GM18507 (cell line): Measurements from ENCODE around the gene CAMTA1.
A peak's percentile ranks its signal among the peaks of the same experiment; 100 is the strongest.

Experiments used
- DNase-seq: peaks from one replicate; pipeline ENCODE4 v3.0.0; 2011; ENCODE audit warnings: low read depth; ENCODE audit not compliant: insufficient read length; ENCODE audit errors: extremely low spot score
- FAIRE-seq: peaks from 2 replicates; lab custom pipeline; 2011; peaks lifted over from hg19 to GRCh38; lab: Jason Lieb, UNC

CAMTA1 gene

GRCh38 chr1:6868660-6869380 lies 83.6 kb downstream of the CAMTA1 start:
- DNase-seq (no peak), FAIRE-seq (peak; percentile 84)

DNA sequence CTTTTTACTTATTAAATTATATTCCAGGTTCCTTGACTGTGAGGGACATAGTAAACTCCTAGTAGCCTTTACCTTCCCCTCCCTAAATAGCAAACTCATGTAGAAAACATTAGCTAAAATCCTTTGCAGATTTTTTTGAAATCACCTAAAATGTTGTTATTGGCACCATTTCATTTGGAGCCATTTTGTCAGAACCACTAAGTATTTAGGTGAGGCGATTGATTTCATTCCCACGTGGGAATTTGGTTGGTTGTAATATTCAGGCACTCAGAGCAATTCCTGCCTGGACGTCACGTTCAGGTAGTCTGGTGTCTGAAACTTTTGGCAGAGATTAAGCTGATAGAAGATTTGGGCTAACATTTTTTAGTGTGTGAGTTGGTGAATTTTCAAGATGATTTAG lies 84.3 kb downstream of the CAMTA1 start:
- FAIRE-seq (no peak), DNase-seq (no peak)

GRCh38 chr1:6870086-6870485 lies 84.8 kb downstream of the CAMTA1 start:
- DNase-seq, result no peak
- FAIRE-seq, result no peak

GRCh38 chr1:6870571-6870970 lies 85.3 kb downstream of the CAMTA1 start:
- FAIRE-seq (no peak), DNase-seq (no peak)

DNA sequence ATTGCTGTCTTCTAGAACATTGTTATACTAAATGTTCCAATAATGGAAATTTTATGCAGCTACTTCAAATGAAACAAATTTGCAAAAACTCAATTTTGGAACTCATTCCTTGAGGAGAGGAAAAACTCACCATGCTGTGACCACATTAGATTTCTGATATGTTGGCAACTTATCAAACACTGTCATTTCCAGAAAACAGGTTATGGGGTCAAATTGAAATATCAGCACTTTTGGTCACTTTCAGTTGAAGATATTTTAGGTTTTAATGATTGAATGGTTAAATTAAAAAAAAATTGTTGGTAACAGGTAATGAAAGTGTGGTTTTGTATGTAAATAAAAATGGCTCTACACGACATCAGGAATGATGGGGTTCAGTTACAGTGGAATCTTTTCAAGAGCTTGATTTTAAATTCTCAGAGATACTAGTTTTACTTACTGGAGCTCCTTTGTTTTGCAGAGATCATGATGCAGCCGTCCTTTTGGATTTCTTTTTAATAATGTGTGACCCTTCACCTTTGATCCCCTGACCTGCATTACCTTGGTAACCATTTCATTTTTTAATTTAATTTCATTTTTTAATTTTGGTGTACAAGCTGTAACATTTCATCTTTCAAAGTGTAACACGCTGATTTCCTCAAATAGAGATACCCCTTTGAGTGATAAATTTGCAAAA lies 86.2 kb downstream of the CAMTA1 start:
- DNase-seq (no peak), FAIRE-seq (no peak)

GRCh38 chr1:6872573-6873261 lies 87.5 kb downstream of the CAMTA1 start:
- FAIRE-seq (no peak), DNase-seq (no peak)

GRCh38 chr1:6873298-6874015 lies 88.2 kb downstream of the CAMTA1 start:
- no peak for FAIRE-seq
- DNase-seq, result no peak

GRCh38 chr1:6874298-6874697 lies 89.0 kb downstream of the CAMTA1 start:
- FAIRE-seq, result no peak
- no peak for DNase-seq

GRCh38 chr1:6880951-6881690 lies 95.9 kb downstream of the CAMTA1 start:
- DNase-seq, result no peak
- no peak for FAIRE-seq

DNA sequence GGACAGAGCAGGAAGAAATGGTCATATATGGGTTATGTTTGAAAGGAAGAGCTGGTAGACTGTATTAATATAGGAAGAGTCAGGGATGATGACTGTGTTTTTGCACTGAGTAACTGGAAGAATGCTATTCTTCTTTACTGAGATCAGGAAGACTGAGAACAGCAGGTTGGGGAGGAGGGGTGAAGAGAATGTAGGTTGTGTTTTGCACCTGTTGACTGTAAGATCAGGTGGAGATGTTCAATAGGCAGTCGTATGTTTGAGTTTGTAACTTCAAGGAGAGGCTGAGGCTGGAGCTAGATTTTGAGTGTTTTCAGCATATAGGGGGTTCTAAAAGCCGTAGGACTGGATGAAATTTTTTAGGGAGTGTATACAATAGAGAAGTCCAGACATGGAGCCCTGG lies 97.2 kb downstream of the CAMTA1 start:
- FAIRE-seq, result no peak
- DNase-seq, result no peak

GRCh38 chr1:6884652-6885153 lies 99.4 kb downstream of the CAMTA1 start:
- DNase-seq (no peak), FAIRE-seq (peak; percentile 54)

DNA sequence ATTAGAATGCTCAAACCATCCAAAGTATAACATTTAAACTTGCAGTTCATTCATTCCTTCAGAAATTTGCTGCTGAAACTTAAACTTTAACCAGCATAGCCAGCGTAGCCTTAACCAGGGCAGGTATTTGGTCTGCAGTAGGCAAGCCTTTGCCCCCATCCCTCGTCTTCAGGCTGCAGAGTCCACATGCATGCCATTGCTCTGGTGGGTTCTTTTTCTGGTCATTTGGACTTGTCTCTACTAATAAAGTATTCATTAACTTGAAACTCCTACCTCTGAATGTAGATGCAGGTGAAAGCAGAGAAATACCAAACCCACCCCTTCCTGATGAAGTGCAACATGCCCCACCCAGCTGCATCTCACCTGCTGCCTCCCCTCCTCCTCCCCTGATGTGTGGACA lies 100.2 kb downstream of the CAMTA1 start:
- FAIRE-seq (no peak), DNase-seq (no peak)

DNA sequence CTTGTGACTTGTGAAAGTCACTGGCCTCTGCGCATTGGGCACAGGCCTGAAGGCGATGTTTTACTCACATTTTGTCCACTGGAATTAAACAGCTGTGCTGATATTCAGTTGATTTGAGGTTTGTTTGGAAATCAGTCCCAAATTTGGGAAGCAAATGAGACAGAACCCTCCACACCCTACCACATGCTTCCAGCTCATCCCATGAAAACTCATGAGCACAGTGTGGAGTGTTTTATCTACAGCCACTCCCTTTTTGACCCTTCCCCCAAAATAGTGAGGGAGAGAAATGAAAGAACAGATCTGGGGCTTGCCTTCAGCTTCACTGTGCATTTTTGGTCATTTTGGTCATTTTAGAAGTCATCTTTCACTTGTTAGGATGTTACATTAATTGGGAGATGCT lies 101.3 kb downstream of the CAMTA1 start:
- DNase-seq (no peak), FAIRE-seq (no peak)

DNA sequence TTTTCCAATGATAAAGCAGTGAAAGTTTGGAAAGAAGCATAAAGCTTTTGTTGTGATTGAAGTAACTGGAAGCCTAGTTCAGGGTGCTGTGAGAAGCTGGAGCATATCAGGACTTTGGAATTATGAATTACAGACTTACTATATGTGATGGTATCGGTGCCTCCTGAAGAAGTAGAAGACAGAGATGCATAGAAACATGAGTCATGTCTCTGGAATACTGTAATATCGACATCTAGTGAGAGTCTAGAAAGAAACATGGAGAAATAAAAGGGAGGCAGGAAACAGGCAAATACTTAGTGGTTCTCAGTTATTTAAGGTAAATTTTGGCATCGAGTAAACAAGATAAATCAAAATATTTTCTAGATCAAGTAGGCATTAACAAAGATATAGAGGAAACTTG lies 103.0 kb downstream of the CAMTA1 start:
- FAIRE-seq, result no peak
- DNase-seq, result no peak

DNA sequence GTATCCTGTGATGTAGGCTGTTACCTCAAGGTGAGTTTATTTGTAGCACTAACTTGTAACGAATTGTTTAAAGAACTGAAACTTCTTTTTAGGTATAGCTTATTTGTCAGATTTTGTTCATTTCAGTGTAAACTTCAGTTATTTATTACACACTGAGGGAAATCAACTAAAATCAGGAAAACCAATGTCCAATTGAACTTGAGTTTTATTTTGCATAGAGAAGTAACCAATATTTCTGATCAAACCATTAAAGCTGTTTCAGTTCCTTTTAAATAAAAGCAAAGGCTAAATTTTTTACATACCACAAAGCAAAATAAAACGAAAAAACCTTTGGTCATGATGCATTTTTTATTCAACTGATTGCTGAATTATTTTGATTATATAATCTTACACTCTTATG lies 103.6 kb downstream of the CAMTA1 start:
- FAIRE-seq, result peak; percentile 74
- no peak for DNase-seq

DNA sequence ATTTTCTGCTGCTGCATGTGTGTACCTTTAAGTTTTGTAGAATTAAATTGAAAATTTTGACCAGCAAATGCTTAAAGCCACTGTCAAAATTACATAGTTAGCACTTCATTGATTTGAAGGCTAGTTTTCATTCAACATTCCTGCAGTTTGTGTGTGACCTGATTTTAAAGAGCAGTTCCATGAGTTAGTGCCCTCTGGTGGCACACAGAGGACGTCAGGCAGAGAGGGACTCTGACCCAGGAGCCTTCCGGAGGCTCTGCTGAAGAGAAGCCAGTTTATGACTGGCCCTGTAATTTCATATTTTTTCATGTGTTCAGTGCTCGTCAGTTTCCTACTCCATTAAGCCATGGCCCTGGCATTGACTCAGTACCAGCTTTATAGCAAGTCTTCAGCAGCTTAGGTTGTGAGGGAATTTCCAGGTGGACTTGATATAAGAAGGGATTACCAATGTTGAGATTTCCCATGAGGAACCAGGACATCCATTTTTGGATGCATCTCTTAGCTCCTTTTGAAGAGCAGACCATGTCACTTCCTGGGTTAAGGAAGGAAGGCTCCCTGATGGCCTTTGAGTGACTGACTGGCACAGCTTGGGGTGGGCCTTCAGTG lies 104.7 kb downstream of the CAMTA1 start:
- peak; percentile 86 for FAIRE-seq

GRCh38 chr1:6890686-6891085 lies 105.4 kb downstream of the CAMTA1 start:
- FAIRE-seq, result peak; percentile 48
- DNase-seq, result no peak

More for the DNA sequence above, 104.7 kb downstream of the CAMTA1 start:
- DNase-seq, result no peak

GRCh38 chr1:6891781-6892579 lies 106.7 kb downstream of the CAMTA1 start:
- no peak for DNase-seq
- FAIRE-seq, result no peak
